HEK293T (cell line): ENCODE measurements around the gene STARD13.
A peak's percentile ranks its signal among the peaks of the same experiment; 100 is the strongest.

ENCODE experiments used
- CTCF ChIA-PET: fragments of 350-600 bp; formaldehyde crosslinking; extraction: SDS; loops from one replicate; lab custom pipeline; 2021; ENCODE audit warnings: antibody characterized with exemption, inconsistent platforms; lab: Yijun Ruan, JAX
- POLR2A ChIA-PET: fragments of 350-600 bp; formaldehyde crosslinking; extraction: SDS; loops from one replicate; lab custom pipeline; 2020; ENCODE audit warnings: antibody characterized with exemption, inconsistent platforms; lab: Yijun Ruan, JAX
- DNase-seq: peaks from one replicate; pipeline ENCODE4 v3.0.0; 2012; ENCODE audit warnings: mixed read lengths; ENCODE audit errors: extremely low spot score
- ARNT ChIP-seq: fragments of 450-650 bp; IDR thresholded peaks from 2 replicates; pipeline ENCODE4 v1.6.1; 2017; ENCODE audit warnings: mild to moderate bottlenecking
- BHLHE40 ChIP-seq: fragments of 450-650 bp; IDR thresholded peaks from 2 replicates; pipeline ENCODE4 v1.6.1; 2016; ENCODE audit warnings: mild to moderate bottlenecking, moderate library complexity, borderline replicate concordance
- CTBP1 ChIP-seq: fragments of 450-650 bp; IDR thresholded peaks from 2 replicates; pipeline ENCODE4 v1.6.1; 2016; ENCODE audit warnings: borderline replicate concordance
- ELF4 ChIP-seq: fragments of 450-650 bp; IDR thresholded peaks from 2 replicates; pipeline ENCODE4 v1.6.1; 2017; ENCODE audit warnings: antibody characterized with exemption
- FOXA1 ChIP-seq: fragments of 450-650 bp; IDR thresholded peaks from 2 replicates; pipeline ENCODE4 v1.6.1; 2016; ENCODE audit warnings: mild to moderate bottlenecking
- FOXK2 ChIP-seq: fragments of 450-650 bp; IDR thresholded peaks from 2 replicates; pipeline ENCODE4 v1.6.1; 2016; ENCODE audit warnings: mild to moderate bottlenecking
- FOXM1 ChIP-seq: fragments of 450-650 bp; IDR thresholded peaks from 2 replicates; pipeline ENCODE4 v1.6.1; 2017; ENCODE audit warnings: mild to moderate bottlenecking, borderline replicate concordance
- HDGF ChIP-seq: fragments of 450-650 bp; IDR thresholded peaks from 2 replicates; pipeline ENCODE4 v1.6.1; 2017; ENCODE audit warnings: antibody characterized with exemption, borderline replicate concordance
- L3MBTL2 ChIP-seq: fragments of 450-650 bp; conservative IDR thresholded peaks from 2 replicates; pipeline ENCODE4 v1.6.1; 2016; ENCODE audit warnings: mild to moderate bottlenecking
- LEF1 ChIP-seq: fragments of 450-650 bp; IDR thresholded peaks from 2 replicates; pipeline ENCODE4 v1.6.1; 2017; ENCODE audit warnings: mild to moderate bottlenecking, borderline replicate concordance
- NFRKB ChIP-seq: fragments of 450-650 bp; IDR thresholded peaks from 2 replicates; pipeline ENCODE4 v1.6.1; 2016; ENCODE audit warnings: mild to moderate bottlenecking, moderate library complexity
- SP1 ChIP-seq: fragments of 450-650 bp; IDR thresholded peaks from 2 replicates; pipeline ENCODE4 v1.6.1; 2017
- SUZ12 ChIP-seq: fragments of 450-650 bp; IDR thresholded peaks from 2 replicates; pipeline ENCODE4 v1.6.1; 2016; ENCODE audit warnings: mild to moderate bottlenecking
- TARDBP ChIP-seq: fragments of 450-650 bp; IDR thresholded peaks from 2 replicates; pipeline ENCODE4 v1.6.1; 2016
- ZNF384 ChIP-seq: fragments of 450-650 bp; IDR thresholded peaks from 2 replicates; pipeline ENCODE4 v1.6.1; 2016
- TF ChIP-seq, protein P1 (sequence below): fragments of 450-650 bp; IDR thresholded peaks from 2 replicates; pipeline ENCODE4 v1.6.1; 2016

STARD13 gene

DNA sequence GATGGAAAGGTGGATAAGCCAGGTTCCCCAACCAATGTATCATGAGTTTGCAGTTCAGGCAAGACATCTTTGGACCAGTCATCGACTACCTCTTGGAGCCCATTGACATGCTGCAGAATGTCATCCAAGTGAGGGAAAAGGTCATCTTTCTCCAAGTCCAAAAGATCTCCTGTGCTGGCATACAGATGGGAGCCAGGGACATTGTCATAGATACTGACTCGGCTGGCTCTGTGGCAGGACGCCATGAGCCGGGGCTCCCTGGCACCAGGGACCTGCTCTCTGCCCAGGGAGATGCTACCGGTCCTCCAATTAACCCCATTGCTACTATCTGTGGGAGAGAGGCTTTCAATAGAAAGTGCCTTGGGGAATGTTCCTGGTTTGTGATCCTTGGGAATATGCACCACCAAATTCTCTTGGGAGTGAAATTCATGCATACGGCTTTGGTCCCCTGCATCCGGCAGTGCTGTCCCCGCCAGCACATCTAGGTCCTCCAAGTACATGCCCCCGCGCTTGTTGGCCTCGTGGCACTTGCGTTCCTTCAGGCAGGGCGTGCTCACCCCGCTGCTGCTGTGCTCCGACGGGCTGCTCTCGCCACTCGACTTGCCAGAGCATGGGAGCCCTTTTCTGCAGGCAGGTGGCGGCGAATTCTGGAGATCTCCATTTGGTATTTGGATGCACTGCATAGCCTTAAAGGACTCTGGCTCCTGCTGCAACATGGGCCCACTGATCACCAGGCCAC, 156.3 kb downstream of the STARD13 start:
- TF ChIP-seq, protein P1, sequence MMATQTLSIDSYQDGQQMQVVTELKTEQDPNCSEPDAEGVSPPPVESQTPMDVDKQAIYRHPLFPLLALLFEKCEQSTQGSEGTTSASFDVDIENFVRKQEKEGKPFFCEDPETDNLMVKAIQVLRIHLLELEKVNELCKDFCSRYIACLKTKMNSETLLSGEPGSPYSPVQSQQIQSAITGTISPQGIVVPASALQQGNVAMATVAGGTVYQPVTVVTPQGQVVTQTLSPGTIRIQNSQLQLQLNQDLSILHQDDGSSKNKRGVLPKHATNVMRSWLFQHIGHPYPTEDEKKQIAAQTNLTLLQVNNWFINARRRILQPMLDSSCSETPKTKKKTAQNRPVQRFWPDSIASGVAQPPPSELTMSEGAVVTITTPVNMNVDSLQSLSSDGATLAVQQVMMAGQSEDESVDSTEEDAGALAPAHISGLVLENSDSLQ = no peak
- TF ChIP-seq SP1 = no peak
- TF ChIP-seq ZNF384 = no peak
- TF ChIP-seq L3MBTL2 = no peak
- TF ChIP-seq ARNT = no peak
- no peak for TF ChIP-seq FOXK2
- no peak for DNase-seq
- ChIA-PET POLR2A (no interaction called here), CTCF (no interaction called here)

DNA sequence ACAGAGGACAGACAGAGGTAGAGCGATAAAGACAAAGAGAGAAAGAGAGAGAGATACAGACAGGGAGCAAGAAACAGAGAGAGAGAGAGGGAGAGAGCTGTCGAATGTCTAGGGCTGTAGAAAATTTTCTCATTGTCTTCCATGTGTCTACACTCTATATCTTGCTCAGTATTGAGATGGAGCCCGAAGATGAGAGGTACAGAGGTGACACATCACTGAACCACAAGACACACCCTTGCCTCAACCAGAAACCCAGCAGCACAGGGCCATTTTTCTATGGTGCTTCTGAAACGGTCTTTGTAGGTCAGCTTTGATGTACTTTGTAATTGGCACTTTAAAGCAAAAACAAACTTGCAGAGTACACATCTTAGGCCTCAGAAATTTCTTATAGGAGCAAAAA, 157.4 kb downstream of the STARD13 start:
- ChIA-PET POLR2A (no interaction called here), CTCF (no interaction called here)
- DNase-seq = no peak
- no peak for TF ChIP-seq BHLHE40
- no peak for TF ChIP-seq LEF1
- no peak for TF ChIP-seq TARDBP
- TF ChIP-seq, protein P1 = no peak
- no peak for TF ChIP-seq SUZ12
- no peak for TF ChIP-seq HDGF

DNA sequence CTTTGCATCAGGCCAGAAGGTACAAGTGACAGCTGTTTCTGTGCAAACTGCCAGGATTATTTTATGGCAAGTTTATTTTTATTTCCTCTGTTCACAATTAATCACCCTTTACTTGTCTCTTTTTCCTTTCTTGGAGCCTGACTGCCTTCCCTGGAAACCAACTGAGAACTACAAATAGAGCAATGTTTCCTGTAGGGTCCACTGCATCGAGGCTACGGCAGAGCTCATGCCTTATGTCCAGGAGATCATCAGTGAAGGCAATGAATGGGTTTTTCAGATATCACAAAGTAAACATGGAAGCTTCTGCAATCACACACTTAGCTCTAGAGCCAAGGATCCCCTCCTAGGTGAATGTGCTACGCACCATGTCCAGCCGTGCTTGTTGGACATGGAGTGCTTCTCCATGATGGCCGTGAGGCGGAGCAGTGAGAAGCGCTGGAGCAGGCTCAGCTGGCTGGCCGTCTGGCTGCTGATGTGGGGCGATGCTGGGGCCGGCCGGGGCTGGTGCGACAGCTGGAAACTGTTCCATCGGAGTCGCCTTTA, 158.5 kb downstream of the STARD13 start:
- CTCF ChIA-PET = interaction anchor here (0.6 kb wide), 1 partner anchor 458 kb away, joined by 9 read pairs; no protein-coding TSS in a partner anchor
- POLR2A ChIA-PET = no interaction called here

DNA sequence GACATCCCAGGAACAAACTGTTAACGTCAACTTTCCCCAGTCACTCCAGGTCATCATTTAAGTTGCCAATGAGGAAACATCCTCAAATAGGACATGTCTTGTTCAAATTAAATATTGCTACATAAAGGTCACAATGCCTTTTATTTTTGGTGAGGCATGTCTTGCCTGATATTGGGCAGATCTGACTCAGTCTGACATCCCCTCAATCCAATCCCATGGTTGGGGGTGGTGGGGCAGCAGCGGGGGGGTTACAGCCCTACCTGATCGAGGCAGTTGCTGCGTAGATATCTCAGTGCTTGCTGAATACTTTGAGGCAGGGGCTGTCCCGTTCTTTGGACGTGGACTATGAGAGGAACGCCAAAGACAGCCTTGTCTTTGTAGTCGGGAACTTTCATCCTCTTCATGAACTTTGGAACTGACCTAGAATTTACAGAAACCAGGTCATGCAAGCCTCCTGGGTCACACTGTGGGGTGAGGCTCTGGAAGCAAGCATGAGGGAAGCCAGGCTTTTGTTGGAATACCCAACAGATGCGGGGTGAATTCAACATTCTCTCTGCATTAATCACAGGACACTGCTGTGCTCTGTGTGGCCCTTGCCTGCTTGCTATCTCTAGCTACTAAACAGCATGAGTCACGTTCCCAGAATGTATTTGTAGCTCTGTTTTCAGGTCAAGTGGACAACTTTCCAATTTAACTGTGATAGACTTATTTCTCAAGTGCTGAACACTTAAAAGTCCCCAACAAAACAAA, 159.6 kb downstream of the STARD13 start:
- ChIA-PET CTCF (no interaction called here), POLR2A (no interaction called here)
- TF ChIP-seq CTBP1 = no peak
- TF ChIP-seq SUZ12 = no peak
- TF ChIP-seq ZNF384 = no peak
- no peak for TF ChIP-seq NFRKB
- TF ChIP-seq L3MBTL2 = no peak
- no peak for TF ChIP-seq SP1
- TF ChIP-seq FOXA1 = no peak
- no peak for TF ChIP-seq TARDBP
- TF ChIP-seq FOXK2 = no peak
- no peak for TF ChIP-seq BHLHE40
- TF ChIP-seq HDGF = no peak
- no peak for TF ChIP-seq ELF4
- TF ChIP-seq LEF1 = no peak
- no peak for TF ChIP-seq ARNT
- TF ChIP-seq, protein P1 = no peak
- DNase-seq = peak; percentile 13

More for the DNA sequence above, 158.5 kb downstream of the STARD13 start:
- TF ChIP-seq, protein P1 = no peak
- TF ChIP-seq FOXM1 (no peak), L3MBTL2 (no peak), CTBP1 (no peak), TARDBP (no peak), ZNF384 (no peak), ELF4 (no peak), HDGF (no peak), FOXA1 (no peak), BHLHE40 (no peak), SUZ12 (no peak), NFRKB (no peak), LEF1 (no peak), FOXK2 (no peak), SP1 (no peak)
- DNase-seq = no peak

DNA sequence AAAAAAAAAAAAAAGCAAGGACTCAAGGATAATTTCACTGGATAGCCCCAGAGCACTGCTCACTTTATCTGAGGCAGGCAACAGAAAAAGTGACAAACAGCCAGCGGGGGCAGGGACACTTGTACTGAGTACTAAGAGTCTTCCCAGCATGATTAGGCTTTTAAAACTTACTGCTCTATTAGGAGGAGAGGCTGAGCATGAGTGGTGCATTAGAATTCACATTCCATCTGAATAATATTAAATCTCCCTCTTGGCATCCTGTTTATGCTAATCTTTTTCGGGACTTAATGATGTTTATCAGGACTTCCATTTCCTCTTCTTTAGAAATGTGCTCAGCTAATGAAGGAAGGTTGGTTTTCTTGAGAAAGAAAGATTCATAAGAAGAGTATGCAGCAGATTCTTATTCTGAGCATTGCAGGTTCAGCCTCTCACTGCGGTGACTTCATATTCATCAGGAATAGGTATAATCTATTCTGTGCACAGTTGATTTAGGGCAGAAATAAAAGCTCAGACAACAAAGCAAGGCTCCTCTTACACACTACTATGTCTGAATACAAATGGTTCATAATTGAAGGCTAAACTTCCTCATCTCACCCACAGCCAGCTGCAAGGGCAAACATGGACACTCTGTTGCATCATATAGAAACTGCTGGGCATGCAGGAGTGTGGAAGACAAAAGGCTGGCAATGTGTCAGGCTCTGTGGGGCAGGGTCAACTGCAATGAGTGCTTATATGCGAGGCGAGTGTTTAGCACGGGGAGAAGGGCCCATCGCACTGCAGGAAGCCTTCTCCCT, 162.3 kb downstream of the STARD13 start:
- ChIA-PET POLR2A (no interaction called here), CTCF (no interaction called here)
- no peak for TF ChIP-seq FOXM1
- TF ChIP-seq HDGF = no peak
- TF ChIP-seq LEF1 = no peak
- TF ChIP-seq ZNF384 = no peak
- TF ChIP-seq FOXK2 = no peak
- TF ChIP-seq TARDBP = no peak
- no peak for TF ChIP-seq CTBP1
- DNase-seq = no peak
